CD14-positive monocyte (primary cell): ENCODE data around the gene ELFN1. TPM values are rescaled to one million over a fixed set of nuclear protein-coding genes. Genes with fewer than 3 reads are reported as not detected.
"Not testable (repeated sequence)": the region's sequence is repeated elsewhere in the genome, so short reads cannot be mapped to it uniquely, and the experiment has no call there.

ENCODE experiments used
- DNase-seq, 3 donors: peaks; one replicate each; pipeline ENCODE4 v3.0.0-alpha.2; 2011 to 2022
- H2AFZ ChIP-seq: 2 replicates; pipeline ENCODE4 v1.6.0; 2012; ENCODE audit warnings: mild to moderate bottlenecking, low read depth, low read length, inconsistent platforms; ENCODE audit not compliant: insufficient read depth, poor library complexity, severe bottlenecking
- H3K27ac ChIP-seq, 2 donors: 1 replicate in 1 of 2; 2 replicates in 1 of 2; pipeline ENCODE4 v1.5.1; 2012 to 2013; ENCODE audit warnings: low read length in 2 of 2, control low read depth in 1 of 2, inconsistent platforms in 1 of 2, low read depth in 1 of 2, mild to moderate bottlenecking in 1 of 2
- H3K27me3 ChIP-seq, 2 donors: one replicate each; pipeline versions ENCODE4 v1.6.0 to v1.6.1; 2011 to 2013; ENCODE audit warnings: low read length in 2 of 2; ENCODE audit not compliant: control insufficient read depth in 2 of 2, insufficient read depth in 2 of 2
- H3K36me3 ChIP-seq, 2 donors: replicated peaks in 1 of 2; 1 replicate in 1 of 2; 2 replicates in 1 of 2; pipeline versions ENCODE4 v1.5.1 to v1.6.1; 2012 to 2013; ENCODE audit warnings: low read length in 2 of 2, control low read depth in 1 of 2, inconsistent platforms in 1 of 2, mild to moderate bottlenecking in 1 of 2; ENCODE audit not compliant: insufficient read depth in 2 of 2, control insufficient read depth in 1 of 2
- H3K4me1 ChIP-seq, 2 donors: 1 replicate in 1 of 2; 2 replicates in 1 of 2; pipeline versions ENCODE4 v1.5.1 to v1.6.1; 2012 to 2013; ENCODE audit warnings: low read length in 2 of 2, control low read depth in 1 of 2, inconsistent platforms in 1 of 2, mild to moderate bottlenecking in 1 of 2, moderate library complexity in 1 of 2; ENCODE audit not compliant: insufficient read depth in 2 of 2, control insufficient read depth in 1 of 2
- H3K4me2 ChIP-seq: replicated peaks from 2 replicates; pipeline ENCODE3; 2012; ENCODE audit warnings: low read length, moderate library complexity, mild to moderate bottlenecking; ENCODE audit not compliant: poor library complexity, severe bottlenecking; ENCODE audit errors: extremely low read depth
- H3K4me3 ChIP-seq, 3 experiments: fragments of 200-600 bp in 1 of 3; sonication (generic) in 1 of 3; replicated peaks in 1 of 3; 1 replicate in 2 of 3; 2 replicates in 1 of 3; pipeline ENCODE4 v1.5.1; 2011 to 2013; ENCODE audit warnings: low read length in 3 of 3, mild to moderate bottlenecking in 3 of 3, control low read depth in 2 of 3, low read depth in 2 of 3, inconsistent platforms in 1 of 3, moderate library complexity in 1 of 3
- H3K79me2 ChIP-seq: 2 replicates; pipeline ENCODE4 v1.6.0; 2012; ENCODE audit warnings: mild to moderate bottlenecking, control low read depth, inconsistent platforms, low read length, moderate library complexity; ENCODE audit not compliant: insufficient read depth
- H3K9ac ChIP-seq: 2 replicates; pipeline ENCODE4 v1.6.0; 2017; ENCODE audit warnings: low read length, mild to moderate bottlenecking; ENCODE audit not compliant: insufficient read depth, poor library complexity, severe bottlenecking
- H3K9me3 ChIP-seq, 2 donors: replicated peaks in 1 of 2; 1 replicate in 1 of 2; 2 replicates in 1 of 2; pipeline versions ENCODE4 v1.5.1 to v1.6.1; 2012 to 2013; ENCODE audit warnings: low read length in 2 of 2, control low read depth in 1 of 2; ENCODE audit not compliant: control insufficient read depth in 1 of 2, insufficient read depth in 1 of 2
- H4K20me1 ChIP-seq: 2 replicates; pipeline ENCODE4 v1.6.0; 2012; ENCODE audit warnings: mild to moderate bottlenecking, low read length, control low read depth, moderate library complexity; ENCODE audit not compliant: insufficient read depth
- H3K27ac Mint-ChIP-seq, 7 donors: one replicate each; pipeline ENCODE4 v1.8.0; 2020; ENCODE audit warnings: mild to moderate bottlenecking in 7 of 7, mixed read lengths in 7 of 7, moderate library complexity in 6 of 7, inconsistent platforms in 2 of 7
- H3K27me3 Mint-ChIP-seq, 3 donors: one replicate each; pipeline ENCODE4 v1.8.0; 2021 to 2022; ENCODE audit warnings: low read depth in 3 of 3, mild to moderate bottlenecking in 3 of 3, mixed read lengths in 3 of 3, moderate library complexity in 3 of 3, inconsistent platforms in 1 of 3
- H3K36me3 Mint-ChIP-seq, 2 donors: one replicate each; pipeline ENCODE4 v1.8.0; 2020; ENCODE audit warnings: mixed read lengths in 2 of 2, inconsistent platforms in 1 of 2, mild to moderate bottlenecking in 1 of 2
- H3K4me1 Mint-ChIP-seq: one replicate; pipeline ENCODE4 v1.8.0; 2020; ENCODE audit warnings: mild to moderate bottlenecking, mixed read lengths
- H3K4me3 Mint-ChIP-seq, 2 donors: one replicate each; pipeline ENCODE4 v1.8.0; 2020; ENCODE audit warnings: mild to moderate bottlenecking in 2 of 2, mixed read lengths in 2 of 2, moderate library complexity in 1 of 2
- H3K9me3 Mint-ChIP-seq, 7 donors: one replicate each; pipeline ENCODE4 v1.8.0; 2020 to 2022; ENCODE audit warnings: mixed read lengths in 7 of 7, mild to moderate bottlenecking in 6 of 7, moderate library complexity in 6 of 7, inconsistent platforms in 2 of 7
- CTCF ChIP-seq: fragments of 200-600 bp; IDR thresholded peaks from one replicate; pipeline ENCODE4 v1.8.0; 2022; ENCODE audit warnings: antibody characterized with exemption, mild to moderate bottlenecking
- WGBS: methylation state at CpG from one replicate; pipeline ENCODE4 v1.1.5; 2013; ENCODE audit warnings: missing lambda C conversion rate; ENCODE audit not compliant: insufficient coverage; 5-methylcytosine and 5-hydroxymethylcytosine counted together
- intact Hi-C, 2 donors: fragments of 100-400 bp; cut with micrococcal nuclease; formaldehyde crosslinking; loops; one replicate each; pipeline versions ENCODE4 v1.15.0 to v1.15.1; 2023
- polyA plus RNA-seq, 3 donors: library from polyadenylated mRNA; depleted of rRNA in 1 of 3; unstranded in 2 of 3; stranded (reverse) in 1 of 3; fragments of 300-500 nt in 2 of 3; fragments of >200 nt in 1 of 3; fragmentation: Illumina TruSeq in 2 of 3; gene quantifications; 1 replicate in 2 of 3; 2 replicates in 1 of 3; pipeline ENCODE4 v1.2.3, GENCODE V29; 2012 to 2021

Gene ELFN1
- polyA plus RNA-seq, 3 donors: not detected

GRCh38 chr7:1762238-1762945 lies 92.3 kb downstream of the ELFN1 start:
- H3K27me3 Mint-ChIP-seq: peaks cover 4 to 7% (median 4%) of the 10 kb centered on the region in 3 donors
- Histone ChIP-seq H3K36me3 (no peaks in the 10 kb centered on the region), H3K27ac (no peak overlapping the region), H3K79me2 (no peaks in the 10 kb centered on the region), H3K4me3 (no peak overlapping the region), H3K4me1 (no peaks in the 10 kb centered on the region), H3K27me3 (no peaks in the 10 kb centered on the region), H3K9ac (no peak overlapping the region), H3K9me3 (peaks cover 0 to 20% of the 10 kb centered on the region in 2 donors), H4K20me1 (no peaks in the 10 kb centered on the region), H2AFZ (no peak overlapping the region), H3K4me2 (no peak overlapping the region)
- H3K9me3 Mint-ChIP-seq: peaks cover 3 to 14% (median 10%) of the 10 kb centered on the region in 7 donors
- H3K4me1 Mint-ChIP-seq: no peaks in the 10 kb centered on the region
- no peak overlapping the region for H3K27ac Mint-ChIP-seq
- TF ChIP-seq CTCF: no peak
- intact Hi-C loops: no loop called here
- WGBS: 97% methylated on average over 19 of the region's 30 CpGs
- no peak overlapping the region for H3K4me3 Mint-ChIP-seq
- no peaks in the 10 kb centered on the region for H3K36me3 Mint-ChIP-seq
- DNase-seq: no peak

- H3K9me3 Mint-ChIP-seq: peaks cover 3 to 14% (median 10%) of the 10 kb centered on the region in 7 donors
- peaks cover 2 to 7% (median 3%) of the 10 kb centered on the region in 3 donors for H3K27me3 Mint-ChIP-seq
- H3K79me2 ChIP-seq: no peaks in the 10 kb centered on the region
- no peaks in the 10 kb centered on the region for H3K4me1 Mint-ChIP-seq
- no peak overlapping the region for H3K4me3 ChIP-seq
- intact Hi-C loops: no loop called here
- WGBS: 97% methylated on average over 12 of the region's 13 CpGs
- H3K36me3 Mint-ChIP-seq: no peaks in the 10 kb centered on the region
- no peaks in the 10 kb centered on the region for H3K27me3 ChIP-seq
- H3K9me3 ChIP-seq: peaks cover 0 to 20% of the 10 kb centered on the region in 2 donors
- no peak overlapping the region for H2AFZ ChIP-seq
- H3K4me2 ChIP-seq: no peak overlapping the region
- H3K36me3 ChIP-seq: no peaks in the 10 kb centered on the region
- DNase-seq: no peak
- H3K4me3 Mint-ChIP-seq: no peak overlapping the region
- no peaks in the 10 kb centered on the region for H4K20me1 ChIP-seq
- H3K27ac Mint-ChIP-seq: no peak overlapping the region
- no peak overlapping the region for H3K9ac ChIP-seq
- no peak overlapping the region for H3K27ac ChIP-seq
- no peak for TF ChIP-seq CTCF
- H3K4me1 ChIP-seq: no peaks in the 10 kb centered on the region
These were observed 93.0 kb downstream of the ELFN1 start for GRCh38 chr7:1763033-1763432.

GRCh38 chr7:1763911-1764310 lies 93.8 kb downstream of the ELFN1 start:
- H3K9ac ChIP-seq, H3K27me3 Mint-ChIP-seq, H4K20me1 ChIP-seq, H3K27ac ChIP-seq, H3K27ac Mint-ChIP-seq, H3K27me3 ChIP-seq, H2AFZ ChIP-seq, H3K36me3 ChIP-seq, DNase-seq, H3K4me3 Mint-ChIP-seq, H3K79me2 ChIP-seq, H3K4me1 Mint-ChIP-seq, intact Hi-C loops, H3K36me3 Mint-ChIP-seq, H3K4me2 ChIP-seq, H3K4me3 ChIP-seq, H3K4me1 ChIP-seq: not testable (repeated sequence)
- H3K9me3 ChIP-seq: peaks cover 0 to 20% of the 10 kb centered on the region in 2 donors
- peaks cover 3 to 14% (median 9%) of the 10 kb centered on the region in 7 donors for H3K9me3 Mint-ChIP-seq
- 93% methylated on average over 9 of the region's 15 CpGs for WGBS
